ENCODE data around the gene SREBF2.

SREBF2 gene

DNA sequence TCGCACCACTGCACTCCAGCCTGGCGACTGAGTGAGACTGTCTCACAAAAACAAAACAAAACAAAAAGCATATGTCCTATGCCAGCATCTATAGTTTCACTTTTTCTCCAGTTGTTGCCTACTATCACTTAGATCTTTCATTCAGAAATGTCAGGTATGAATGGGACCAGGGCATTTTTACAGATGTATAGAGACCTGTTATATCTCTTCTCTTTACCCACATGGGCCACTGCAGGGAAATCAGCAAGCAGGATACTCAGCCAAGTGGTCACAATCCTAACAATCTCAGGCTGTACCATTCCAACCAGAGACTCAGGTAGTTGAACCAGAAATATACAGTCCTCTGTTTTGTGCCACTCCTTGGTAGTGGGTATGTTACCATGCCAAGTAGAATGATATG lies 16.0 kb upstream of the SREBF2 start:
- H3K36me3 ChIP-seq, result peaks cover 4 to 43% (median 14%) of the 10 kb centered on the region in 3 donors
- no peaks in the 10 kb centered on the region for H3K27me3 ChIP-seq
- no peaks in the 10 kb centered on the region for H3K9me3 ChIP-seq
- no peaks in the 10 kb centered on the region for H3K4me1 ChIP-seq
- intact Hi-C loops (cut with DNase I; ENCODE audit: low total_unique reads), result no loop called here
- no peak overlapping the region for H3K4me3 ChIP-seq
- TF ChIP-seq, protein P1, sequence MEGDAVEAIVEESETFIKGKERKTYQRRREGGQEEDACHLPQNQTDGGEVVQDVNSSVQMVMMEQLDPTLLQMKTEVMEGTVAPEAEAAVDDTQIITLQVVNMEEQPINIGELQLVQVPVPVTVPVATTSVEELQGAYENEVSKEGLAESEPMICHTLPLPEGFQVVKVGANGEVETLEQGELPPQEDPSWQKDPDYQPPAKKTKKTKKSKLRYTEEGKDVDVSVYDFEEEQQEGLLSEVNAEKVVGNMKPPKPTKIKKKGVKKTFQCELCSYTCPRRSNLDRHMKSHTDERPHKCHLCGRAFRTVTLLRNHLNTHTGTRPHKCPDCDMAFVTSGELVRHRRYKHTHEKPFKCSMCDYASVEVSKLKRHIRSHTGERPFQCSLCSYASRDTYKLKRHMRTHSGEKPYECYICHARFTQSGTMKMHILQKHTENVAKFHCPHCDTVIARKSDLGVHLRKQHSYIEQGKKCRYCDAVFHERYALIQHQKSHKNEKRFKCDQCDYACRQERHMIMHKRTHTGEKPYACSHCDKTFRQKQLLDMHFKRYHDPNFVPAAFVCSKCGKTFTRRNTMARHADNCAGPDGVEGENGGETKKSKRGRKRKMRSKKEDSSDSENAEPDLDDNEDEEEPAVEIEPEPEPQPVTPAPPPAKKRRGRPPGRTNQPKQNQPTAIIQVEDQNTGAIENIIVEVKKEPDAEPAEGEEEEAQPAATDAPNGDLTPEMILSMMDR (IDR thresholded peaks at IDR 0.05), result no peak
- no peak overlapping the region for H3K27ac ChIP-seq
- no peak for DNase-seq

DNA sequence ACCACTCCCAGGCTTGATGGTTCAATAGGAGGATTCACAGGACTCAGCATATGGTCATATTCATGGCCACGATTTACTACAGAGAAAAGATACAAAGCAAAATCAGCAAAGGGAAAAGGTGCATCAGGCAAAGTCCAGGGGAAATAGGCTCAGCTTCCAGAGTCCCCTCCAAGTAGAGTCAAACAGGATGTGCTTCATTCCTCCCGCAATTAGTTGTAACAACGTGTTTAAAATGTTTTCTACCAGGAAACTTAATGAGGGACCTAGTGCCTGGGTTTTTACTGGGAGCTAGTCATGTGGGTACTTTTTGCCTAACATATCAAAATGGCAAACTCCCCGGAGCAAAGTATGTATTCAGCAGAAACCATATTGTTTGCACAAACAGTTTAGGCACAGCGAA lies 14.9 kb upstream of the SREBF2 start:
- intact Hi-C loops (cut with DNase I; ENCODE audit: low total_unique reads), result no loop called here
- H3K4me1 ChIP-seq, result no peaks in the 10 kb centered on the region
- no peak for DNase-seq
- TF ChIP-seq, protein P1 (IDR thresholded peaks at IDR 0.05), result no peak
- H3K27ac ChIP-seq, result no peak overlapping the region
- H3K4me3 ChIP-seq, result no peak overlapping the region
- H3K9me3 ChIP-seq, result no peaks in the 10 kb centered on the region
- no peaks in the 10 kb centered on the region for H3K27me3 ChIP-seq
- H3K36me3 ChIP-seq, result peaks cover 4 to 38% (median 12%) of the 10 kb centered on the region in 3 donors

DNA sequence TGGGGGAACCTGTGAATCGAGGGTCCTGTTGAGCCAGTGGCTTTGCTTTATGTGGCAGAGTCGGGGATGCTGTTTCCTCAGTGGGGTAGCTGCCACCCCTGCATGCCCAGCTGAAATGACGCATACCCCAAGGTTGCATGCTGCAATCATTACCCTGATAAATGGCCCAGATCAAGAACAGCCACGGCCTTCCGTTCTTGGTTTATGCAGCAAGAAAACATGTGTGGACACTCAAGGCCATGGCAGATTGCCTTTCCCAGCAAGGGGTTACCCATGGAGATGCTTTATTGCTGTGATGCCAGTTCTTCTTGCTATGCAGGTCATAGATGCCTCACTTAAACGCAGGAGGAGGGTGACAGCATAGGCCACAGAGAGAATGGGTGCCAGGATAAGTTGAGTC lies 14.3 kb upstream of the SREBF2 start:
- intact Hi-C loops (cut with DNase I; ENCODE audit: low total_unique reads), result no loop called here

DNA sequence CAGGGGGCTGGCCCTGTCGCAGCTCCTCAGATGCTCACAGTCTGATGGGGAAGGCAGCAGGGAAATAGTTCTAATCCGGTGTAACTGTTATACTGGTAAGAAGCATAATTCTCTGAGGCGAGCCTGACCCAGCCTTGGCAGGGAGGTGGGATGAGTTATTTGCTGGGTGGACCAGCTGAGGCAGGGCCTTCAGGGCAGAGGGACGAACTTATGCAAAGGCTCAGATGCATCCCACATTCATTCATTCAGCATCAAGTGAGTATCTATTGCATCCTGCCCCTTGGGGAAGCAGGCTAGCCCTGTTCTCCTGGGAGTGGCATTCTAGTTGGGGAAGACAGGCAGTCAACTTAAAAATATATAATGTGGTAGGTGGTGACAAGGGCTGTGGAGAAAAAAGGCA lies 13.6 kb upstream of the SREBF2 start:
- DNase-seq, result no peak
- H3K9me3 ChIP-seq, result no peaks in the 10 kb centered on the region
- intact Hi-C loops (cut with DNase I; ENCODE audit: low total_unique reads), result no loop called here
- no peaks in the 10 kb centered on the region for H3K27me3 ChIP-seq
- TF ChIP-seq, protein P1 (IDR thresholded peaks at IDR 0.05), result no peak
- H3K4me1 ChIP-seq, result no peaks in the 10 kb centered on the region
- H3K4me3 ChIP-seq, result no peak overlapping the region
- H3K36me3 ChIP-seq, result peaks cover 0 to 26% (median 0%) of the 10 kb centered on the region in 3 donors
- H3K27ac ChIP-seq, result no peak overlapping the region

More for the DNA sequence above, 14.3 kb upstream of the SREBF2 start:
- Histone ChIP-seq H3K36me3 (peaks cover 4 to 32% (median 6%) of the 10 kb centered on the region in 3 donors), H3K4me1 (no peaks in the 10 kb centered on the region), H3K27ac (no peak overlapping the region), H3K27me3 (no peaks in the 10 kb centered on the region), H3K9me3 (no peaks in the 10 kb centered on the region), H3K4me3 (no peak overlapping the region)
- DNase-seq, result no peak
- TF ChIP-seq, protein P1 (IDR thresholded peaks at IDR 0.05), result no peak

DNA sequence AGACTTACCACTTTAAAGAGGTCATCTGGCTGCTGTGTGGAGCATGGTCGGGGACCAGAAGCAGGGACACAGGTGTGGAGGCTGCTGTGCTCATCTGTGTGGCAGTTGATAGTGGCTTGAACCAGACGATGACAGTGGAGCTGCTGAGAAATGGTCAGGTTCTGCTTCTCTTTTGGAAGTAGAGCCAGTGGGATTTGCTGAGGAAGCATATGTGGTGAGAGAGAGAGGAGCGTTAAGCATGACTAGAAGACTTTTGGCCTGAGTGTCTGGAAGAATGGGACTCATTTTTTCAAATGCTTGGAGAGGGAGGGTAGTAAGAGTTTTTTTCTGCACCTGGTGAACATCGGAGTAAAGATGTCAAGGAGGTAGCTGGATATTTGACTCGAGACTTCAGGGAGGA lies 12.5 kb upstream of the SREBF2 start:
- intact Hi-C loops (cut with DNase I; ENCODE audit: low total_unique reads), result no loop called here
- Histone ChIP-seq H3K4me3 (no peak overlapping the region), H3K27ac (no peak overlapping the region), H3K4me1 (peaks cover 0 to 5% (median under 1%) of the 10 kb centered on the region in 4 donors), H3K36me3 (peaks cover 0 to 25% (median 0%) of the 10 kb centered on the region in 3 donors), H3K9me3 (no peaks in the 10 kb centered on the region), H3K27me3 (no peaks in the 10 kb centered on the region)
- DNase-seq, result no peak
- TF ChIP-seq, protein P1 (IDR thresholded peaks at IDR 0.05), result no peak

Data from tibial artery (tissue), 4 donors.